ENCODE results near the gene GABRP.

GABRP gene

DNA sequence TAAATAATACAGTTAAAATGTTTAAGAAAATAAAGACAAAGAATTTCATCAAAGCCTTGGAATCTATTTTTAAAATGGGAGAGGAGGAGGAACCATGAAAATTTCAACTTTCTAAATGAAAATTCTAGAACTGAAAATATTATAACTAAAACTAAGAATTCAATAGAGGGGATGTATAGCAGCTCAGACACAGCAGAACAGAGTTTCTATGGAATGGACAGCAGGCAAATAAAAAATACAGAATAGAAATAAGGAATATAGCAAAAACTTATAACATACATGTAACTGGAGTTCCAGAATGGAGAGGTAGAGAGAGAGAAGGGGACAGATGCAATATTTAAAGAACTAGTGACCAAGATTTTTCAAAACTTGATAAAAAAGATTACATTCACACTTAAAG lies 76.9 kb downstream of the GABRP start:
- no peak for DNase-seq (ENCODE audit: extremely low read depth in 1 of 2, low read depth in 1 of 2)

DNA sequence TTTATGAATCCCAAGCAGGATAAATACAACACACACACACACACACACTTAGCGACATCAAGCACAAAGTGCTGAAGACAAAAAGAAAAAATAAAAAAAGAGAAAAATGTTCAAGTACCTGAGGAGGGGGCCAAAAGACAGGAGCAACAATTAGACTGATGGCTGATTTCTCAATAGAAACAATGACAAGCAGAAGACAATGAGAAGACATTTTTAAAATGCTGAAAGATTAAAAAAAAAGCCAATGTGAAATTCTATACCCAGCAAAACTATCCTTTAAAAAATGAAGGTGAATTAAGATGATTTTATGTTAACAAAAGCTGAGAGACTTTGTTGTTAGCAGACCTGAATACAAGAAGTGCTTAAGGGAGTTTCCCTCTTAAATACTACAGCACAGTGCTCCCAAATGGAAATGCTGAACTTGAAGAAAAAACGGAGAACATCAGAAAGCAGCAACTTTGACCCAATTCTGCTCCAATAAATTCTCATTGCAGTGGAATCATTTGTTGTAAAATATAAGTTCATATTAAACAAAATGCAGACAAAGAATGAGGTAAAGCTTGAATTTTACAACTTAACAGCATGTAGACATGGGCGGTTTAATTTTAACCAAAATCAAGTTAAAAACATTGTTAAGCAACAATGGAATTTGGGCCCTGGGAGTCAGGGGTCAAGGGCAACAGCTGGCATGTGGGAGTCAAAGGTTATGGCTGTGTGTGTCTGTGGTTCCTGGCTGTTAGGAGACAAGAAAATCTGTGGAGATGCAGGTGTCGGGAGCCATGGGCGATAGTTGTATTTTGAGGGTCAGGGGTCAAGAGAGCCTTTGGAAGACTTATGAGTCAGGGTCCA lies 77.5 kb downstream of the GABRP start:
- no peak for DNase-seq (ENCODE audit: extremely low read depth in 1 of 2, low read depth in 1 of 2)

DNA sequence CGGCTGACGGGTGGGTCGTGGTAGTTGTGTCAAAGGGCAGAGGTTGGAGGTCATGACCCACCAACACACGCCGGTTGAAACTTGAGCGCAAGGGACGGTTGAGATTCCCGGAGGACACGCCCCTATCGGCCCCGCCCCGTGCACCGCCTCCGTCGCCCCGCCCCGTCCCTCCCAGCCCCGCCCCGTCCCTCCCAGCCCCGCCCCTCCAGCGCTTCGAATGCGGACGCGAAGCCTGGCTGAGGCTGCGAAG lies 78.1 kb downstream of the GABRP start:
- DNase-seq (ENCODE audit: extremely low read depth in 1 of 2, low read depth in 1 of 2): no peak

DNA sequence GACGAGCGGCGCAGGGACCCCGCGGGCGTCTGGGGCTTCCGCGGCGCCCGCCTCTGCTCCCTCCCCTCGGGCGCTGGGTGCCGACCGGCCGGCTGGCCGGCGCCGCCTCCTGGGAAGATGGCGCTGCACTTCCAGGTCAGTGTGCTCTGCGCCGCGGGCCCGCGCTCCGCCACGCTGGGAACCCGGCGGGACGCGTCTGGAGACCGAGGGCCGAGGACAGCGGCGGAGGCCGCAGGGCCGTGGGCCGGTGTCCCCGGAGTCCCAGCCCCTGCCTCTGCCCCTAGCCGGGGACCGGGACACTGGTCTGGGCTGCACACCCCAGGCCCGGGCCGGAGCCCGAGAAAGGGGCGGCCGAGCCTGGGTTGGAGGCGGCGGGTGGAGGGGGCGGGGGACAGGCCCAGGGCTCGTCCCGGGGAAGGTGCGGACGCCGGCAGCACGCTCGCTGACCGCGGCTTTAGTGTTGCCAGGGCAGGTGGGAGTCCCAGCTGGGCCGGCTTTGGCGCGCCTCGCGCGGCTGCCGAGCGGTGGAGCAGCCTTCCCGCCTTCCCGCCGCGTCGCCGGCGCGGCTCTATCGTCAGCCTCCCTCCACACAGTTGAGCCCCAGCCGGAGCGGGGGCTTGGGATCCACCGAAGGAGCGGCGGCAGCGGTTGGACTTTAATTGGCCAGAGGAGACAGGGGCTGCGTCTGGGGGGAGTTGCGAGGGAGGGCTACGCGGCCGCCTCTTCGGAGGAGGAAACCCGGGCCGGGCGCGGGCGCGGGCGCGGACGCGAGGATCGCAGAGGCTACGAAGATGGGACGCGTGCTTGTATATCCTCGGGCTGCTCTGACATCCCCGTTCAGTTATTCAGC lies 78.6 kb downstream of the GABRP start, which contains the start of gene RANBP17:
TSS of gene RANBP17 (plus strand) at position 102 of the 850 bp plus-strand sequence.
- no peak for DNase-seq (ENCODE audit: extremely low read depth in 1 of 2, low read depth in 1 of 2)

DNA sequence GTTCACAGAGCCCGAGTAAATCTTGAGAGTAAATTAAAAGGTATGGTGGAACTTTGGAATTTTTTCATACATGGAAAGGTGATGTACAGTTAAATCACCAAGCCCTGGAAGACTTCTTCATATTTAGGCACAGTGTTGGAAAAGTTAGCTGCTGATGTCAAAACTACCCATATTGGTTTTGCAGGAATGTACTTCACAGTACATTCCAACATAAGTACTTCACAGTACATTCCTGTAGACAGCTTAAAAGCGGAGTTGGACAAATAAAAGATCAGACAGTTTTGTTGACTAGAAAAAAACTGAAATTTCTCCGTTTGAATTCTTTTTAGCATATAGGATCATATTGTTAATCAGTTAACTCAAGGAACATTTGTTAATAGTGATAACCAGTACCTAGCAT lies 80.1 kb downstream of the GABRP start:
- no peak for DNase-seq (ENCODE audit: extremely low read depth in 1 of 2, low read depth in 1 of 2)
